GM06990 (cell line): ENCODE results near the gene SLC5A4.

Source experiments
- DNase-seq: peaks from one replicate; pipeline ENCODE4 v3.0.0-alpha.2; 2011; ENCODE audit not compliant: insufficient read length; ENCODE audit errors: extremely low read depth
- H3K27me3 ChIP-seq: replicated peaks from 2 replicates; pipeline ENCODE4 v1.6.0; 2011; ENCODE audit warnings: low read length; ENCODE audit not compliant: control insufficient read depth, insufficient read depth
- H3K36me3 ChIP-seq: 2 replicates; pipeline ENCODE4 v1.5.1; 2011; ENCODE audit warnings: low read length; ENCODE audit not compliant: control insufficient read depth, insufficient read depth
- H3K4me3 ChIP-seq: replicated peaks from 2 replicates; pipeline ENCODE4 v1.5.1; 2011; ENCODE audit warnings: low read depth, mild to moderate bottlenecking, control low read depth, low read length
- TF ChIP-seq, protein P1 (sequence below): IDR thresholded peaks from 2 replicates; pipeline ENCODE4 v1.5.1; 2011; ENCODE audit warnings: low read length, control low read depth, mild to moderate bottlenecking, inconsistent platforms; ENCODE audit not compliant: insufficient read depth, poor library complexity, severe bottlenecking

The SLC5A4 gene

DNA sequence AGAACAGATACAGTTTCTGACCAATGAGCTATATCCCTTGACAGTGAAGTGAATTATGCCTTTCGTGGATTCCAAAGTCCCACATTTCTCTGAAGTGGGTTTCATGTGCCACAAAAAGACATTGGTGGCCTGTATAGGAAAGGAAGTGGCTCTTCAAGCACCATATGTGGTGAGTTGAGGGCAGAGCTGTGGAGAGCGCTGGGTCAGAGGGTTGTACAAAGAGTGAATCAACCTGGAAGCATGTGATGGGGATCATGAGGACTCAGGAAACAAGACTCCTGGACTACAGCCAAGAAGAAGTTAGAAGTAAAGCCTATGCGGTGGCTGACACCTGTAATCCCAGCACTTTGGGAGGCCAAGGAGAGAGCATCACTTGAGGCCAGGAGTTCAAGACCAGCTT, 579 bp upstream of the SLC5A4 start:
- TF ChIP-seq, protein P1, sequence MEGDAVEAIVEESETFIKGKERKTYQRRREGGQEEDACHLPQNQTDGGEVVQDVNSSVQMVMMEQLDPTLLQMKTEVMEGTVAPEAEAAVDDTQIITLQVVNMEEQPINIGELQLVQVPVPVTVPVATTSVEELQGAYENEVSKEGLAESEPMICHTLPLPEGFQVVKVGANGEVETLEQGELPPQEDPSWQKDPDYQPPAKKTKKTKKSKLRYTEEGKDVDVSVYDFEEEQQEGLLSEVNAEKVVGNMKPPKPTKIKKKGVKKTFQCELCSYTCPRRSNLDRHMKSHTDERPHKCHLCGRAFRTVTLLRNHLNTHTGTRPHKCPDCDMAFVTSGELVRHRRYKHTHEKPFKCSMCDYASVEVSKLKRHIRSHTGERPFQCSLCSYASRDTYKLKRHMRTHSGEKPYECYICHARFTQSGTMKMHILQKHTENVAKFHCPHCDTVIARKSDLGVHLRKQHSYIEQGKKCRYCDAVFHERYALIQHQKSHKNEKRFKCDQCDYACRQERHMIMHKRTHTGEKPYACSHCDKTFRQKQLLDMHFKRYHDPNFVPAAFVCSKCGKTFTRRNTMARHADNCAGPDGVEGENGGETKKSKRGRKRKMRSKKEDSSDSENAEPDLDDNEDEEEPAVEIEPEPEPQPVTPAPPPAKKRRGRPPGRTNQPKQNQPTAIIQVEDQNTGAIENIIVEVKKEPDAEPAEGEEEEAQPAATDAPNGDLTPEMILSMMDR: no peak
- no peak overlapping the region for H3K4me3 ChIP-seq
- no peaks in the 10 kb centered on the region for H3K36me3 ChIP-seq
- no peaks in the 10 kb centered on the region for H3K27me3 ChIP-seq
- no peak for DNase-seq

DNA sequence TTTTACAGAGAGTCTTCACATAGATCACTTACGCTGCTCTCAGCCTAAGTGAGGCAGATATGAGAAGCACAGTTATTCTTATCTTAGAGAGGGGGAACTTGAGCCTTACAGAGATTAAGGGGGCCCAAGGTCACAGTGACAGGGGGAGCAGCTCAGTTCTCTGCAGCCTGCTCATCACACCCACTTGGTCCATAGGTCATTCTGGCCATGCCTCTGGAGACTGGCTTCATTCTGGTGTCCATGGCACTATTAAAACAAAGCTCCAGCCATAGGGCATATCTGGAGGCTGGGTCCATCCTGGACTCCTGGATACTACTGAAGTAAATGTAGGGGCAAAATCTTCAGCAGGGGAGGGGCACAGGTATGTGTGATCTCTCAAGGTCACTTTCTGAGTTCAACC, 5.9 kb downstream of the SLC5A4 start:
- H3K36me3 ChIP-seq: no peaks in the 10 kb centered on the region
- no peak overlapping the region for H3K4me3 ChIP-seq
- TF ChIP-seq, protein P1: no peak
- no peaks in the 10 kb centered on the region for H3K27me3 ChIP-seq
- no peak for DNase-seq

DNA sequence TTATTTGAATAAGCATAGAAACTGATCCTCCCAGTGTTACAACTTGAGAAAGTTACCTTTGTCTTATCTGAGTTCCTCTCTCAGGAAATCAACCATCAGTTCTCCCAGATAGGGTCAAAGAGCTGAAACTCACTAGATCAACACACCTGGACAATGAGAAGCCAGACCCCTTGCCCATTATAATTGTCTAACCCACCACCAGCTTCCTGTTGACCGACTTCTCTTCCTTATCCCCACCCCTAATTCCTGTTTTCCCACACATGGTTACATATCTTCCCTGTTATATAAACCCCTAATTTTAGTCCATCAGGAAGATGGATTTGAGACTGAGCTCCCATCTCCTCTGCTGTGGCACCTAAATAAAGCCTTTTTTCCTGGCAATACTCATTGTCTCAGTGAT, 6.9 kb downstream of the SLC5A4 start:
- no peak for DNase-seq
- H3K4me3 ChIP-seq: no peak overlapping the region
- no peaks in the 10 kb centered on the region for H3K36me3 ChIP-seq
- H3K27me3 ChIP-seq: no peaks in the 10 kb centered on the region
- TF ChIP-seq, protein P1: no peak

DNA sequence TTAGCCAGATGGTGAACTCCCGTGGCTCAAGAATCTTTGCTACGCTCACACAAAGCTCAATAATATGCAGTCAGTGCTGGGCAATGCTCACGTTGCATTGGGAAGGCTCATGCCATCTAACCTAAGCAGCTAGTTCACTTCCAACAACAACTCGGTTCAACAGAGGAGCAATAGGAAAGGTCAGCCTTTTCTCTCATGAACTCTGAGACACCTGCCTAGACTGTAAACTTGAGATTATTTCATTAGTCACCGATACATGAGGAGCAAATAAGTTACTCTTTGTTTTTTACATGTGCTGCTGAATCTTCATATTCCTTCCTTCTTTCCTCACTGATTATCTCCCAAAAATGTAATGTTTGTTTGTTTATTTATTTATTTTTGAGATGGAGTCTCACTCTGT, 9.0 kb downstream of the SLC5A4 start:
- Histone ChIP-seq H3K36me3 (no peaks in the 10 kb centered on the region), H3K4me3 (no peak overlapping the region), H3K27me3 (no peaks in the 10 kb centered on the region)
- TF ChIP-seq, protein P1: no peak
- no peak for DNase-seq

DNA sequence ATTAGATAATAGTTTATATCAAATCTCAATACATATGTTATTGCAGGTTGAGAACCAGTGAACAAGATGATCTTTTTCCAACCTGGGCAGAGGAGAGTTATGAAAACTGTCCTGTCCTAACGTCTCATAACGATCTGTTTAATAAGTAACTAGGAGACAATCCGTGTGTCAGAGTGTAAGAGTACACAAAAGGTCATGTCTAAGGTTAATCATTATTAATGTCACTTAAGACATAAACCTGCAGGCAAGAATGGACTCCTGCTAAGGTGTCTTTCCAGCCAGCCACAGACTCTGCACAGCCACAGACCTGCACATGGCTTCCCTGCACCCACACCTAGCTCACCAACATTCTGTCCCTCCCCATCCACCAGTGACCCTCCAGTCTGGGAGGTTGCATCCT, 10.1 kb downstream of the SLC5A4 start:
- Histone ChIP-seq H3K27me3 (no peaks in the 10 kb centered on the region), H3K4me3 (no peak overlapping the region), H3K36me3 (no peaks in the 10 kb centered on the region)
- no peak for DNase-seq
- TF ChIP-seq, protein P1: no peak

DNA sequence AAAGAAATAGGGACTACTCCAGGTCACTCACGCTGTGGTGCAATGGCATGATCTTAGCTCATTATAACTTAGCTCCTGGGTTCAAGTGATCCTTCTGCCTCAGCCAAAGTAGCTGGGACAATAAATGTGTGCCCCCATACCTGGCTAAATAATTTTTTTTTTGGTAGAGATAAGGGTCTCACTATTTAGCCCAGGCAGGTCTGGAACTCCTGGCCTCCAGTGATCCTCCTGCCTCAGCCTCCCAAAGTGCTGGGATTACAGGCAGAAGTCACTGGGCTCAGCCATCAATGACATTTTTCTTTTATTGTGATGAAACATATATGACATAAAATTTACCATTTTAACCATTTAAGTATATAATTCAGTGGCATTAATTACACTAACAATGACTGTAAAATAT, 10.6 kb downstream of the SLC5A4 start:
- Histone ChIP-seq H3K36me3 (no peaks in the 10 kb centered on the region), H3K27me3 (no peaks in the 10 kb centered on the region), H3K4me3 (no peak overlapping the region)
- TF ChIP-seq, protein P1: no peak
- no peak for DNase-seq
